GM12873 (cell line): ENCODE measurements around the gene LARGE1.

ENCODE experiments used
- TF ChIP-seq, protein P1 (sequence below): IDR thresholded peaks from 2 replicates; pipeline ENCODE4 v1.5.1; 2012; ENCODE audit warnings: low read depth, mild to moderate bottlenecking, moderate library complexity, low read length, control low read depth; ENCODE audit not compliant: insufficient read depth; ENCODE audit errors: missing control alignments

The LARGE1 gene

DNA sequence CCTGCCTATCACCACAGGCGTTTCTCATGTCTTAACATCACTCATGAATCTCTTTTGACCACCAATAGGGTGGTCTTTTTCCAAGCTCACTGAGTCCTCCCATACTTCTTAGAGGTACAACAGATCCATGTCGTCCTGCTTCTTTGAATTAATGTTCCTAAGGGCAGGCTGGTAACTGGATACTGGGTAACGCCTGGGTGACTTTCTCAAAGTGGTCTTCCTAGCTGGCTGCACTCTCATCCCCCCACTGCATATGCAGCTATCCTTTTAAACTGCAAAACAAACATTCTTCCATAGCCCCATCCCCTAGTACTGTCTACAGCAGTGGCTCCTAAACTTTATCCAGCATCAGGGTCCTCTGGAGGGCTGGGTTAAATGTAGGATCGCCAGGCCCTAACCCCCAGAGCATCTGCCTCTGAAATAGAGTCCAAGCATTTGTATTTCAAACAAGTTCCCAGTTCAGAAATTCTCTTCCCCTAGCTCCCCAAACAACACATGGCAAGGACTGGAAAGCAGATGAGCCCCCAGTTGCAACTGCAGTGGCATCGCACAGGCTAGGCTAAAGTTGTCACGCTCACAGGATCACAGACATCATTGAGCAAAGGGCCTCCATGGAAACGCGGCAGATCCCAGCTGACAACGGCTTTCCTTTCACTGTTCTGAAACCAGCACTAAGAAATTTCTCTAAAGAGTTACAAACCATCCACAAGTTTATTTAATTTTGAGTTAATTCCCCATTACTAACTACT, 204.9 kb downstream of the LARGE1 start:
- TF ChIP-seq, protein P1, sequence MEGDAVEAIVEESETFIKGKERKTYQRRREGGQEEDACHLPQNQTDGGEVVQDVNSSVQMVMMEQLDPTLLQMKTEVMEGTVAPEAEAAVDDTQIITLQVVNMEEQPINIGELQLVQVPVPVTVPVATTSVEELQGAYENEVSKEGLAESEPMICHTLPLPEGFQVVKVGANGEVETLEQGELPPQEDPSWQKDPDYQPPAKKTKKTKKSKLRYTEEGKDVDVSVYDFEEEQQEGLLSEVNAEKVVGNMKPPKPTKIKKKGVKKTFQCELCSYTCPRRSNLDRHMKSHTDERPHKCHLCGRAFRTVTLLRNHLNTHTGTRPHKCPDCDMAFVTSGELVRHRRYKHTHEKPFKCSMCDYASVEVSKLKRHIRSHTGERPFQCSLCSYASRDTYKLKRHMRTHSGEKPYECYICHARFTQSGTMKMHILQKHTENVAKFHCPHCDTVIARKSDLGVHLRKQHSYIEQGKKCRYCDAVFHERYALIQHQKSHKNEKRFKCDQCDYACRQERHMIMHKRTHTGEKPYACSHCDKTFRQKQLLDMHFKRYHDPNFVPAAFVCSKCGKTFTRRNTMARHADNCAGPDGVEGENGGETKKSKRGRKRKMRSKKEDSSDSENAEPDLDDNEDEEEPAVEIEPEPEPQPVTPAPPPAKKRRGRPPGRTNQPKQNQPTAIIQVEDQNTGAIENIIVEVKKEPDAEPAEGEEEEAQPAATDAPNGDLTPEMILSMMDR: no peak

DNA sequence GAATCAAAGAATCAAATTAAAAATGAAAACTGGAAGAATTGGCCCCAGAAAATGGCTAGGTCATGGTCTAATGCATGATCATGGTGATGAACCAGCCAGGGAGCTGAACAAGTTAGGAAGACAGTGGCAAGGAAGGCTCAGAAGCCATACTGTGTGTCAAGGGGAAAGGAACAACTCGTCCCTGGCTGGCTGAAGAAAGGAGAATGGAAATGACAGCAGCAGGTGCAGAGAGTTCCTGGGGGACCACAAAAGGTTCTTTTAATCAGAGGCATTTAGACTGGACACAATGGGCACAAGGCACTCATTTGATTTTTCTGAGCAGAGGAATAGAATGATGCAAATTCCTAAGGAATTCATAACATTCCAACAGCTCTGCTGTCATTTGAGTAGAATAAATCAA, 209.9 kb downstream of the LARGE1 start:
- TF ChIP-seq, protein P1: no peak

DNA sequence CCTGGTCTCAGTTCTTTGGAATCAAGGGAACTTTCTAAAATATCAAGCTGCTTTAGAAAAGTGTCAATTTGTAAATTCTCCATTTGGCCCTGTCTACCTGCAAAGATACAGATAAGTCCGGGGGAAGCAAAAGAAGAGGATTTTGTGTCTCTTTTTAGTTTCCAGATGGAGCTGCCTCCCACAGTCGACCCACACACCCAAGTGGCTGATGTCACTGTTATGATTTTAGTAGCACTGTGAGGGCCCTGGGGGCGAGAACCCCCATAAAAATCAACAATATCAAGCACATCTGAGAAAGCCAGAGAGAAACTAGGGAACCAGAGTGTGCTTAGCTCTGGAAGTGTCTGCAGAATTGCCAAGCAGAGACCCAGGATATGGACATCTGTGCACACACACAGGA, 212.7 kb downstream of the LARGE1 start:
- TF ChIP-seq, protein P1: no peak

DNA sequence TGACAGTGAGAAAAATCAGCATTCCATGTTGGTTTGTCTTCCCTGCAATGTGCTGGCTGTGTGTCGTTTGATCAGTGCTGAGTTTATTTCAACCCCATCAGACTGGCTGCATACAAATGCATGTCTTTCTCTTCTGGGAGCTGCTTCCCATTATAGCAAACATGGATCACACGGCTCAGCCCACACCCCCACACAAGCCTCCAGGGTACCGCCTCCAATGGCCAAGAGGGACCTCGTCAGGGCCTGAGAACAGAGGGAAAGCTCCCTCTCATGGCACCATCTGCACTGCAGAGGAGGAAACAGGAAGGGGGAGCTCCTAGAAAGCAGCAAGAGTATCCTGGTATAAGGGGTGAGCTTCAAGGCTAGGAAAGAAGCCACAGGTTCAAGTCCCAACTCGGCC, 214.2 kb downstream of the LARGE1 start:
- TF ChIP-seq, protein P1: no peak

DNA sequence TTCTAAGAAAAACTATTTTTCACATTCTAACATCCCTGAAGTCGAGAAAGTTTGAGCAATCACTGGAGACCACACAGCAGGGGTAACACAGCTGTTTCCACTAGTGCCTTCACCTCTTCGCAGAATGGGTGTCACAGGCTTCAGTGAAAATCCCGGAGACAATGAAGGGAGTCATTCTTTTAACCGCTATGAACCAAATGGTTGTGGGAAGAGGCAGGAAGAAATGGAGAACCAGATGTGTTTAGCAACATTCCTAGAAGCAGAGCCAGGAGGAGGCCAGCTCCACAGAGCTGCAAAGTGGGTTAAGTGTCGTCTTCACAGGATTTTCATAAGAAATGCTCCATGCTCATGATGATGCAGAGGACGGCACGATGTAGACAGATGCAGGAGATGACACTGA, 221.1 kb downstream of the LARGE1 start:
- TF ChIP-seq, protein P1: no peak

DNA sequence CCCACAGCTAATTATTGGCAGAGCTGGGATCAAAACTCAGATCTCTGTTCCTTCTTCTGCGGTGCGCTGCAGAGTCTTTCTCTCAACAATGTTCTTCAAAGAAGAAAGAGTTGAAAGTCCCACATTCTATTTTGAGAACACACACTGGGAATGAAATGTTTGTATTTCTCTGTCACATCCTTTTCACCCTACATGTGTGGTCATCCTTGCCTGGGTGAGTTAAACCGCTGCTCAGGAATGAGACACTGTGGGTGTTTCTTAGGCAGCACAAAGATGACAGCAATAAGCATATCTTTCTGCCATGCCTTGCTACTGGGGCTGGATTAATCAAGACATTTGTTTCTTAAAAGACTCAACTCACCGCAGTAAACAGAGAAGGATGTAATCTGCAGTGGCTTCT, 222.6 kb downstream of the LARGE1 start:
- TF ChIP-seq, protein P1: no peak

DNA sequence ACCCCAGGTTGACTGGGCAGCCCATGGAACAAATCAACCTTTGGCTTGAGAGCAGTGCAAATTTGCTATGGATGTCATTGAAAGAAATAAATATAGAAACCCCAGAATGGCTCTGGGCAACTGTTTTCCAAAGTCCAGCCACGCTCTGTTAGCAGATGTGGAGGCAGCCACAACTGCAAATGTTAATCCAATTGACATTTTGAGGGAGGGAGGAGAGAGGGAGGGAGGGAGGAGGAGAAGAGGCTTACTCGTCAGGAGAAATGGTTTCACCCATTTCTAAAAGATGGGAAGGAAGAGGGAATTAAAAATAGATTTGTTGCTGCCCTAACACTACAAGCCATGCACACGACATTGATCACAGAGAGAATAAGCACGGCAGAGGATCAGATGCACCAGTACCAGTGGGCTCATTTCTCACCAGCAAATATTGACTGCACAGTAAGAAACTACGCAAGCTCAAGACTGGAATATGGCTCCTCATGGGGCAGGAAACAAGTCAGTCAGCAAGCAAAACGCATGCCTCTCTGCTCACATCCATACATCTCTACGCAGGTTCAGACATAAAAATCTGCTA, 229.1 kb downstream of the LARGE1 start:
- TF ChIP-seq, protein P1: no peak
